Activated T-helper 1 cell treated with anti-CD3 and anti-CD28 coated beads, Interleukin-12 subunit alpha, Interleukin-12 subunit beta, Interleukin-2, Interleukin-4 antibody, amounts not matched to agents 30 ng/mL and 10 ng/mL and 1 ng/mL, durations not matched to agents 14 hours and 24 hours and 36 hours (primary cell): ENCODE results near the gene SLC35A5. TPM values are rescaled to one million over a fixed set of nuclear protein-coding genes. Genes with fewer than 3 reads are reported as not detected.
"Not testable (repeated sequence)": the region's sequence is repeated elsewhere in the genome, so short reads cannot be mapped to it uniquely, and the experiment has no call there.

Experiments
- DNase-seq: peaks from one replicate; pipeline ENCODE4 v3.0.0; 2021; ENCODE audit warnings: low spot score
- H3K27ac Mint-ChIP-seq: one replicate; pipeline ENCODE4 v1.8.0; 2021; ENCODE audit warnings: mild to moderate bottlenecking, mixed read lengths
- H3K27me3 Mint-ChIP-seq: one replicate; pipeline ENCODE4 v1.8.0; 2022; ENCODE audit warnings: mild to moderate bottlenecking, moderate library complexity, mixed read lengths; ENCODE audit not compliant: insufficient read depth
- H3K36me3 Mint-ChIP-seq: one replicate; pipeline ENCODE4 v1.8.0; 2021; ENCODE audit warnings: low read depth, mixed read lengths
- H3K4me1 Mint-ChIP-seq: one replicate; pipeline ENCODE4 v1.8.0; 2021; ENCODE audit warnings: low read depth, mixed read lengths
- H3K4me3 Mint-ChIP-seq: one replicate; pipeline ENCODE4 v1.8.0; 2021; ENCODE audit warnings: mild to moderate bottlenecking, moderate library complexity, mixed read lengths
- H3K9me3 Mint-ChIP-seq: one replicate; pipeline ENCODE4 v1.8.0; 2021; ENCODE audit warnings: mixed read lengths
- intact Hi-C: fragments of 100-400 bp; cut with micrococcal nuclease; formaldehyde crosslinking; loops from one replicate; pipeline ENCODE4 v1.15.1; 2024
- total RNA-seq: library from RNA; stranded (reverse); gene quantifications from 2 replicates; pipeline ENCODE4 v1.2.3, GENCODE V29; 2022

SLC35A5 gene
- total RNA-seq, 1 donor from 2014 or later, result 15.5 TPM

- peak overlapping the region; percentile 40 for H3K27ac Mint-ChIP-seq
- H3K27me3 Mint-ChIP-seq, result no peaks in the 10 kb centered on the region
- H3K36me3 Mint-ChIP-seq, result peaks cover 36% of the 10 kb centered on the region
- no peak for DNase-seq
- H3K9me3 Mint-ChIP-seq, result peaks cover 9% of the 10 kb centered on the region
- no peak overlapping the region for H3K4me3 Mint-ChIP-seq
- intact Hi-C loops, result no loop called here
- H3K4me1 Mint-ChIP-seq, result peaks cover 42% of the 10 kb centered on the region
These were observed 6.2 kb upstream of the SLC35A5 start for GRCh38 chr3:112555535-112556170.

- Mint-ChIP-seq H3K4me1 (peaks cover 43% of the 10 kb centered on the region), H3K4me3 (no peak overlapping the region), H3K9me3 (peaks cover 2% of the 10 kb centered on the region), H3K27ac (no peak overlapping the region), H3K36me3 (peaks cover 23% of the 10 kb centered on the region), H3K27me3 (no peaks in the 10 kb centered on the region)
- intact Hi-C loops, result no loop called here
- DNase-seq, result no peak
These were observed 3.9 kb upstream of the SLC35A5 start for GRCh38 chr3:112557976-112558375.

GRCh38 chr3:112560307-112560706 lies 1.5 kb upstream of the SLC35A5 start:
- peaks cover 17% of the 10 kb centered on the region for H3K36me3 Mint-ChIP-seq
- H3K4me3 Mint-ChIP-seq, result peak overlapping the region; percentile 93
- H3K4me1 Mint-ChIP-seq, result peaks cover 38% of the 10 kb centered on the region
- no peaks in the 10 kb centered on the region for H3K9me3 Mint-ChIP-seq
- peak overlapping the region; percentile 93 for H3K27ac Mint-ChIP-seq
- intact Hi-C loops, result loop anchor here (2.0 to 5.0 kb wide), 6 partner anchors 70 to 1013 kb away; partner anchors contain the start of genes ABHD10 and SIDT1
- no peaks in the 10 kb centered on the region for H3K27me3 Mint-ChIP-seq
- no peak for DNase-seq

- Mint-ChIP-seq H3K36me3 (peaks cover 12% of the 10 kb centered on the region), H3K4me1 (peaks cover 32% of the 10 kb centered on the region), H3K9me3 (no peaks in the 10 kb centered on the region), H3K27ac (peak overlapping the region; percentile 93), H3K4me3 (peak overlapping the region; percentile 93), H3K27me3 (no peaks in the 10 kb centered on the region)
- intact Hi-C loops, result loop anchor here (2.0 to 5.0 kb wide), 6 partner anchors 70 to 1014 kb away; partner anchors contain the start of genes ABHD10 and SIDT1
- peak; percentile 66 for DNase-seq
These were observed 943 bp upstream of the SLC35A5 start for GRCh38 chr3:112560721-112561483.

- peak overlapping the region; percentile 93 for H3K27ac Mint-ChIP-seq
- no peak for DNase-seq
- no peaks in the 10 kb centered on the region for H3K9me3 Mint-ChIP-seq
- peaks cover 10% of the 10 kb centered on the region for H3K36me3 Mint-ChIP-seq
- intact Hi-C loops, result loop anchor here (2.0 to 5.0 kb wide), 6 partner anchors 71 to 1014 kb away; partner anchors contain the start of genes ABHD10 and SIDT1
- peaks cover 31% of the 10 kb centered on the region for H3K4me1 Mint-ChIP-seq
- H3K27me3 Mint-ChIP-seq, result no peaks in the 10 kb centered on the region
- H3K4me3 Mint-ChIP-seq, result peak overlapping the region; percentile 93
These were observed 436 bp upstream of the SLC35A5 start for GRCh38 chr3:112561484-112561733.

GRCh38 chr3:112564247-112564939 lies 2.5 kb downstream of the SLC35A5 start:
- Mint-ChIP-seq H3K27ac (peak overlapping the region; percentile 16), H3K36me3 (peaks cover 11% of the 10 kb centered on the region), H3K4me1 (peaks cover 35% of the 10 kb centered on the region)
- not testable (repeated sequence) for DNase-seq, H3K4me3 Mint-ChIP-seq, H3K27me3 Mint-ChIP-seq, H3K9me3 Mint-ChIP-seq
- intact Hi-C loops, result loop anchor here (5.0 kb wide), 4 partner anchors 587 to 1017 kb away; partner anchors contain the start of genes ABHD10 and SIDT1

GRCh38 chr3:112564940-112565305 lies 3.1 kb downstream of the SLC35A5 start:
- Mint-ChIP-seq H3K4me1 (peaks cover 35% of the 10 kb centered on the region), H3K27me3 (no peaks in the 10 kb centered on the region), H3K36me3 (peaks cover 11% of the 10 kb centered on the region), H3K27ac (no peak overlapping the region), H3K4me3 (no peak overlapping the region), H3K9me3 (no peaks in the 10 kb centered on the region)
- intact Hi-C loops, result loop anchor here (5.0 kb wide), 4 partner anchors 588 to 1018 kb away; partner anchors contain the start of genes ABHD10 and SIDT1
- no peak for DNase-seq

GRCh38 chr3:112568642-112569041 lies 6.8 kb downstream of the SLC35A5 start:
- DNase-seq, result no peak
- Mint-ChIP-seq H3K4me3 (no peak overlapping the region), H3K36me3 (peaks cover 24% of the 10 kb centered on the region), H3K27me3 (no peaks in the 10 kb centered on the region), H3K4me1 (peaks cover 22% of the 10 kb centered on the region), H3K9me3 (no peaks in the 10 kb centered on the region), H3K27ac (no peak overlapping the region)
- intact Hi-C loops, result no loop called here

GRCh38 chr3:112569265-112569664 lies 7.4 kb downstream of the SLC35A5 start:
- H3K27ac Mint-ChIP-seq, result no peak overlapping the region
- no peaks in the 10 kb centered on the region for H3K27me3 Mint-ChIP-seq
- H3K36me3 Mint-ChIP-seq, result peaks cover 22% of the 10 kb centered on the region
- intact Hi-C loops, result no loop called here
- no peak for DNase-seq
- H3K4me3 Mint-ChIP-seq, result no peak overlapping the region
- peaks cover 22% of the 10 kb centered on the region for H3K4me1 Mint-ChIP-seq
- no peaks in the 10 kb centered on the region for H3K9me3 Mint-ChIP-seq

GRCh38 chr3:112572701-112573100 lies 10.9 kb downstream of the SLC35A5 start:
- Mint-ChIP-seq H3K4me1 (peaks cover 20% of the 10 kb centered on the region), H3K4me3 (no peak overlapping the region), H3K27ac (no peak overlapping the region), H3K9me3 (no peaks in the 10 kb centered on the region), H3K27me3 (no peaks in the 10 kb centered on the region), H3K36me3 (peaks cover 20% of the 10 kb centered on the region)
- no peak for DNase-seq
- intact Hi-C loops, result no loop called here

- intact Hi-C loops, result no loop called here
- H3K4me3 Mint-ChIP-seq, result no peak overlapping the region
- H3K27me3 Mint-ChIP-seq, result no peaks in the 10 kb centered on the region
- no peak for DNase-seq
- H3K4me1 Mint-ChIP-seq, result no peaks in the 10 kb centered on the region
- H3K27ac Mint-ChIP-seq, result no peak overlapping the region
- peaks cover 8% of the 10 kb centered on the region for H3K36me3 Mint-ChIP-seq
- H3K9me3 Mint-ChIP-seq, result no peaks in the 10 kb centered on the region
These were observed 17.4 kb downstream of the SLC35A5 start for GRCh38 chr3:112579232-112579631.

- Mint-ChIP-seq H3K4me3 (no peak overlapping the region), H3K27me3 (no peaks in the 10 kb centered on the region), H3K4me1 (no peaks in the 10 kb centered on the region), H3K27ac (no peak overlapping the region), H3K36me3 (peaks cover 10% of the 10 kb centered on the region), H3K9me3 (no peaks in the 10 kb centered on the region)
- intact Hi-C loops, result loop anchor here (5.0 kb wide), 1 partner anchor 233 kb away; no protein-coding TSS in a partner anchor
- DNase-seq, result no peak
These were observed 17.9 kb downstream of the SLC35A5 start for GRCh38 chr3:112579697-112580096.
